H9 (cell line): ENCODE measurements around the gene ZHX3. TPM values are rescaled to one million over a fixed set of nuclear protein-coding genes. Genes with fewer than 3 reads are reported as not detected.

Source experiments
- DNase-seq: peaks from one replicate; pipeline ENCODE4 v3.0.0-alpha.2; 2017
- H2AFZ ChIP-seq: one replicate; pipeline ENCODE4 v1.6.1; 2013; ENCODE audit warnings: mild to moderate bottlenecking, low read length, control low read depth, moderate library complexity
- H2AK5ac ChIP-seq: 2 replicates; pipeline ENCODE4 v1.6.1; 2013; ENCODE audit warnings: low read length, control low read depth, mixed read lengths; ENCODE audit not compliant: insufficient read length
- H2BK120ac ChIP-seq: one replicate; pipeline ENCODE4 v1.6.1; 2013; ENCODE audit warnings: low read depth, mild to moderate bottlenecking, low read length, control low read depth, inconsistent platforms; ENCODE audit not compliant: poor library complexity, severe bottlenecking
- H2BK12ac ChIP-seq: 2 replicates; pipeline ENCODE4 v1.6.1; 2013; ENCODE audit warnings: low read length, control low read depth, mixed read lengths, low read depth; ENCODE audit not compliant: insufficient read length
- H2BK15ac ChIP-seq: 2 replicates; pipeline ENCODE4 v1.6.1; 2013; ENCODE audit warnings: low read depth, low read length, control low read depth
- H2BK20ac ChIP-seq: one replicate; pipeline ENCODE4 v1.6.1; 2013; ENCODE audit warnings: low read depth, mild to moderate bottlenecking, low read length, control low read depth, inconsistent platforms; ENCODE audit not compliant: poor library complexity, severe bottlenecking
- H2BK5ac ChIP-seq: 2 replicates; pipeline ENCODE4 v1.6.1; 2013; ENCODE audit warnings: low read length, control low read depth, mixed read lengths; ENCODE audit not compliant: insufficient read length
- H3K14ac ChIP-seq: 2 replicates; pipeline ENCODE4 v1.6.1; 2013; ENCODE audit warnings: low read length, control low read depth; ENCODE audit not compliant: insufficient read depth
- H3K18ac ChIP-seq: 2 replicates; pipeline ENCODE4 v1.6.1; 2013; ENCODE audit warnings: low read depth, mild to moderate bottlenecking, mixed read lengths, low read length, control low read depth; ENCODE audit not compliant: insufficient read length
- H3K23ac ChIP-seq: 2 replicates; pipeline ENCODE4 v1.6.1; 2013; ENCODE audit warnings: low read length, control low read depth, mixed read lengths, low read depth; ENCODE audit not compliant: insufficient read length
- H3K23me2 ChIP-seq: 2 replicates; pipeline ENCODE4 v1.6.1; 2013; ENCODE audit warnings: low read depth, mild to moderate bottlenecking, mixed read lengths, low read length, control low read depth; ENCODE audit not compliant: insufficient read length, poor library complexity, severe bottlenecking
- H3K27ac ChIP-seq: 2 replicates; pipeline ENCODE4 v1.5.1; 2013; ENCODE audit warnings: low read length, control low read depth, mixed read lengths, low read depth; ENCODE audit not compliant: insufficient read length
- H3K27me3 ChIP-seq: 2 replicates; pipeline ENCODE4 v1.6.1; 2013; ENCODE audit warnings: low read length, control low read depth, inconsistent platforms; ENCODE audit not compliant: insufficient read depth
- H3K4ac ChIP-seq: 2 replicates; pipeline ENCODE4 v1.6.1; 2013; ENCODE audit warnings: low read depth, mild to moderate bottlenecking, control low read depth, inconsistent platforms, low read length, moderate library complexity
- H3K4me1 ChIP-seq: 2 replicates; pipeline ENCODE4 v1.6.1; 2013; ENCODE audit warnings: low read length, control low read depth, inconsistent platforms; ENCODE audit not compliant: insufficient read depth
- H3K4me2 ChIP-seq: 2 replicates; pipeline ENCODE4 v1.6.1; 2013; ENCODE audit warnings: low read length, control low read depth, mixed read lengths; ENCODE audit not compliant: insufficient read length, insufficient read depth
- H3K56ac ChIP-seq: 2 replicates; pipeline ENCODE4 v1.6.1; 2013; ENCODE audit warnings: low read depth, mild to moderate bottlenecking, mixed read lengths, low read length, control low read depth; ENCODE audit not compliant: insufficient read length
- H3K79me1 ChIP-seq: 2 replicates; pipeline ENCODE4 v1.6.1; 2013; ENCODE audit warnings: low read depth, mild to moderate bottlenecking, moderate library complexity, low read length, control low read depth, inconsistent platforms; ENCODE audit not compliant: insufficient read depth, poor library complexity, severe bottlenecking
- H3K79me2 ChIP-seq: 2 replicates; pipeline ENCODE4 v1.6.1; 2013; ENCODE audit warnings: low read length, control low read depth, inconsistent platforms; ENCODE audit not compliant: insufficient read depth
- H3K9ac ChIP-seq: 2 replicates; pipeline ENCODE4 v1.6.1; 2013; ENCODE audit warnings: low read length, control low read depth, mixed read lengths; ENCODE audit not compliant: insufficient read length; ENCODE audit errors: extremely low read depth
- H3K9me3 ChIP-seq: one replicate; pipeline ENCODE4 v1.6.1; 2013; ENCODE audit warnings: low read depth, low read length, inconsistent platforms; ENCODE audit not compliant: control insufficient read depth
- H3T11ph ChIP-seq: one replicate; pipeline ENCODE4 v1.6.1; 2013; ENCODE audit warnings: mild to moderate bottlenecking, low read length, control low read depth, inconsistent platforms
- H4K20me1 ChIP-seq: one replicate; pipeline ENCODE4 v1.6.1; 2013; ENCODE audit not compliant: control insufficient read depth, insufficient read length, insufficient read depth
- H4K5ac ChIP-seq: 2 replicates; pipeline ENCODE4 v1.6.1; 2013; ENCODE audit warnings: low read depth, mild to moderate bottlenecking, mixed read lengths, low read length, control low read depth; ENCODE audit not compliant: insufficient read length
- H4K8ac ChIP-seq: replicated peaks from 2 replicates; pipeline ENCODE4 v1.6.1; 2013; ENCODE audit warnings: low read length, control low read depth, mixed read lengths, low read depth; ENCODE audit not compliant: insufficient read length
- H4K91ac ChIP-seq: 2 replicates; pipeline ENCODE4 v1.6.1; 2013; ENCODE audit warnings: low read depth, mild to moderate bottlenecking, moderate library complexity, mixed read lengths, low read length, control low read depth; ENCODE audit not compliant: insufficient read length
- H3K27ac Mint-ChIP-seq, 3 experiments: 2 replicates in 2 of 3; 3 replicates in 1 of 3; pipeline ENCODE4 v1.8.0; 2020 to 2021; ENCODE audit warnings: mixed read lengths in 3 of 3, mild to moderate bottlenecking in 1 of 3, moderate library complexity in 1 of 3
- H3K27me3 Mint-ChIP-seq: 2 replicates; pipeline ENCODE4 v1.8.0; 2021; ENCODE audit warnings: low read depth, mild to moderate bottlenecking, moderate library complexity, mixed read lengths
- H3K36me3 Mint-ChIP-seq, 3 experiments: 2 replicates in 2 of 3; 3 replicates in 1 of 3; pipeline ENCODE4 v1.8.0; 2020 to 2021; ENCODE audit warnings: low read depth in 3 of 3, mixed read lengths in 3 of 3; ENCODE audit not compliant: insufficient read depth in 1 of 3
- H3K4me1 Mint-ChIP-seq, 2 experiments: 2 replicates each; pipeline ENCODE4 v1.8.0; 2020; ENCODE audit warnings: mixed read lengths in 2 of 2
- H3K4me3 Mint-ChIP-seq, 2 experiments: 2 replicates in 1 of 2; 3 replicates in 1 of 2; pipeline ENCODE4 v1.8.0; 2020 to 2021; ENCODE audit warnings: mild to moderate bottlenecking in 2 of 2, mixed read lengths in 2 of 2, moderate library complexity in 1 of 2
- H3K9me3 Mint-ChIP-seq, 2 experiments: 2 replicates in 1 of 2; 3 replicates in 1 of 2; pipeline ENCODE4 v1.8.0; 2020; ENCODE audit warnings: mild to moderate bottlenecking in 2 of 2, mixed read lengths in 2 of 2, moderate library complexity in 1 of 2
- WGBS: extraction: QIAGEN DNeasy Blood & Tissue Kit; methylation state at CpG from one replicate; pipeline ENCODE4 v1.1.7; 2013; ENCODE audit warnings: missing lambda C conversion rate, low lambda C conversion rate, mixed read lengths; ENCODE audit not compliant: insufficient read length; ENCODE audit errors: extremely low coverage; 5-methylcytosine and 5-hydroxymethylcytosine counted together
- total RNA-seq: library from RNA; stranded (reverse); gene quantifications from 2 replicates; pipeline ENCODE4 v1.2.1, GENCODE V29; 2021
- TF ChIP-seq, protein P1 (sequence below): fragments of 200-600 bp; sonication (generic); conservative IDR thresholded peaks from 3 replicates; pipeline ENCODE4 v1.8.0; 2021; ENCODE audit warnings: antibody characterized with exemption, mild to moderate bottlenecking

The ZHX3 gene
- total RNA-seq, 1 experiment from 2014 or later: 4.4 TPM

DNA sequence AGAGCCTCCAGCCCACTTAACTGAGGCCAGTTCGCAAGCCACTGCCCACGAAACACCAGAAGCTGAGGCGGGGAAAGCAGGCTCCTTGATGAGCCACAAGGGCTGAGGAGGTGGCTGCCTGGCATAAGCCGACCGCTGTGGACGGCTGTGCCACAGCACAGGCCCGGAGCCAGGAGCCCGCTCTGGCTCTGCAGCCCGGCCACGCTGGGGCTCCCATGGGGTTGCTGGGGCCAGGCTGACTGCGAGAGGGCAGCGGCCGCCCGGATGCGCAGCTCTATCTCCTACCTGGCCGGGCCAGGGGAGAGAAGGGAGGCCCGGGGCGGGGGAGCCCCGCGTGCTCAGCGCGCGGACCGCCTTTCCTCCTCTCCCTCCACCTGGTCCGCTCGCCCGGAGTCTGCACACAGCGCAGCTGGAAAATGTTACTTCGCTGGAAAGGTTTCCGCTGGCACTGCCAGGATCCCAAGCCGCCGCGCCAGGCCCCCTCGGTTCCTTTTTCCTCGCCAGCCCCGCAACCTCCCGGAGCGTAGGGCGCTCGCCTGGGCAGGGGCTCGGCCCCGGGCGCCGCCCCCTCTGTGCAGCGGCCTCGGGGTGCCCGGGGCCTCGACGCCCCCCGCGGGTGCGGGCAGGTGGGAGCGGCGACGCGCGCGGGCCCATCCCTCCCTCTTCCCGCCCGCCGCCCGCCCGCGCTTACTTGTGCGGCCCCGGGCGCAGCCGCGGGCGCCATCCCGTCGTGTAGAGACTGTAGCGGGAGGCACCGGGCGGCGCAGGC is 48.4 kb upstream of the ZHX3 start:
- Histone ChIP-seq H3K56ac (no peak overlapping the region), H3K79me2 (no peaks in the 10 kb centered on the region), H2AFZ (no peak overlapping the region), H3K4me1 (no peaks in the 10 kb centered on the region), H2BK15ac (no peak overlapping the region), H3K27me3 (peaks cover 19% of the 10 kb centered on the region), H2AK5ac (no peak overlapping the region), H3K23me2 (peaks cover 3% of the 10 kb centered on the region), H3K9ac (no peak overlapping the region), H3K14ac (no peak overlapping the region), H2BK12ac (no peak overlapping the region), H2BK5ac (no peak overlapping the region), H3T11ph (no peak overlapping the region), H4K8ac (no peak overlapping the region), H3K27ac (no peak overlapping the region), H3K23ac (no peak overlapping the region), H4K5ac (no peak overlapping the region), H3K9me3 (peaks cover under 1% of the 10 kb centered on the region), H3K79me1 (no peaks in the 10 kb centered on the region), H3K4ac (no peak overlapping the region), H2BK120ac (no peak overlapping the region), H4K91ac (no peak overlapping the region), H4K20me1 (no peaks in the 10 kb centered on the region), H3K18ac (no peak overlapping the region), H3K4me2 (peak overlapping the region; percentile 20), H2BK20ac (no peak overlapping the region)
- Mint-ChIP-seq H3K36me3 (peaks cover 0 to under 1% (median 0%) of the 10 kb centered on the region in 3 experiments; a peak in 4 of 7 replicates), H3K9me3 (peaks cover 1 to 3% of the 10 kb centered on the region in 2 experiments; a peak in 4 of 5 replicates), H3K4me3 (peak overlapping the region; percentile 53 to 74), H3K27me3 (peaks cover 52% of the 10 kb centered on the region), H3K27ac (no peak overlapping the region), H3K4me1 (peaks cover 10 to 11% of the 10 kb centered on the region in 2 experiments)
- TF ChIP-seq, protein P1, sequence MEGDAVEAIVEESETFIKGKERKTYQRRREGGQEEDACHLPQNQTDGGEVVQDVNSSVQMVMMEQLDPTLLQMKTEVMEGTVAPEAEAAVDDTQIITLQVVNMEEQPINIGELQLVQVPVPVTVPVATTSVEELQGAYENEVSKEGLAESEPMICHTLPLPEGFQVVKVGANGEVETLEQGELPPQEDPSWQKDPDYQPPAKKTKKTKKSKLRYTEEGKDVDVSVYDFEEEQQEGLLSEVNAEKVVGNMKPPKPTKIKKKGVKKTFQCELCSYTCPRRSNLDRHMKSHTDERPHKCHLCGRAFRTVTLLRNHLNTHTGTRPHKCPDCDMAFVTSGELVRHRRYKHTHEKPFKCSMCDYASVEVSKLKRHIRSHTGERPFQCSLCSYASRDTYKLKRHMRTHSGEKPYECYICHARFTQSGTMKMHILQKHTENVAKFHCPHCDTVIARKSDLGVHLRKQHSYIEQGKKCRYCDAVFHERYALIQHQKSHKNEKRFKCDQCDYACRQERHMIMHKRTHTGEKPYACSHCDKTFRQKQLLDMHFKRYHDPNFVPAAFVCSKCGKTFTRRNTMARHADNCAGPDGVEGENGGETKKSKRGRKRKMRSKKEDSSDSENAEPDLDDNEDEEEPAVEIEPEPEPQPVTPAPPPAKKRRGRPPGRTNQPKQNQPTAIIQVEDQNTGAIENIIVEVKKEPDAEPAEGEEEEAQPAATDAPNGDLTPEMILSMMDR: no peak
- no CpG with 5 or more reads among the region's 76 CpGs for WGBS
- DNase-seq: peak; percentile 46
